Activated CD4-positive, CD25-positive, alpha-beta regulatory T cell treated with anti-CD3 and anti-CD28 coated beads, Interleukin-2, amount 50 U/mL, for 24 hours (primary cell): Measurements from ENCODE around the gene RGL4.
A peak's percentile ranks its signal among the peaks of the same experiment; 100 is the strongest.

ENCODE experiments used
- ATAC-seq, 2 donors: fragments of 150-1000 bp; cut with Tn5 transposase; one replicate each; pipeline ENCODE4 v1.10.0; 2021; ENCODE audit warnings: mild to moderate bottlenecking in 1 of 2, moderate library complexity in 1 of 2

Gene RGL4

GRCh38 chr22:23681026-23681809, 9.6 kb upstream of the RGL4 start:
- no peak for ATAC-seq

- no peak for ATAC-seq
Observed at GRCh38 chr22:23682077-23682476, 8.7 kb upstream of the RGL4 start.

- ATAC-seq: no peak
Observed at GRCh38 chr22:23682827-23683355, 7.9 kb upstream of the RGL4 start.

- ATAC-seq: no peak
Observed at GRCh38 chr22:23683545-23683944, 7.3 kb upstream of the RGL4 start.

GRCh38 chr22:23684026-23684425, 6.8 kb upstream of the RGL4 start:
- ATAC-seq: no peak

GRCh38 chr22:23684561-23685031, 6.2 kb upstream of the RGL4 start:
- ATAC-seq: no peak

GRCh38 chr22:23685205-23685784, 5.5 kb upstream of the RGL4 start:
- ATAC-seq: no peak

- no peak for ATAC-seq
Observed at GRCh38 chr22:23686416-23687024, 4.3 kb upstream of the RGL4 start.

GRCh38 chr22:23688121-23688520, 2.7 kb upstream of the RGL4 start:
- ATAC-seq: no peak

- no peak for ATAC-seq
Observed at GRCh38 chr22:23688571-23688970, 2.2 kb upstream of the RGL4 start.

GRCh38 chr22:23689414-23689813, 1.4 kb upstream of the RGL4 start:
- ATAC-seq: no peak

GRCh38 chr22:23691748-23692423, 1.1 kb downstream of the RGL4 start:
- no peak for ATAC-seq

GRCh38 chr22:23692598-23693291, 1.9 kb downstream of the RGL4 start:
- ATAC-seq: no peak

GRCh38 chr22:23693979-23694680, 3.3 kb downstream of the RGL4 start:
- no peak for ATAC-seq

- no peak for ATAC-seq
Observed at GRCh38 chr22:23695141-23695540, 4.3 kb downstream of the RGL4 start.

GRCh38 chr22:23695571-23696325, 4.9 kb downstream of the RGL4 start:
- no peak for ATAC-seq

- peak; percentile 100 for ATAC-seq
Observed at GRCh38 chr22:23696326-23696851, 5.6 kb downstream of the RGL4 start.

GRCh38 chr22:23697031-23697970, 6.5 kb downstream of the RGL4 start:
- no peak for ATAC-seq

- no peak for ATAC-seq
Observed at GRCh38 chr22:23698094-23698493, 7.3 kb downstream of the RGL4 start.
